HuH-7 (cell line): ENCODE measurements around the gene GABBR2.
"Not testable (repeated sequence)": the region's sequence is repeated elsewhere in the genome, so short reads cannot be mapped to it uniquely, and the experiment has no call there.

Source experiments
- DNase-seq: peaks from one replicate; pipeline ENCODE4 v3.0.0; 2011; ENCODE audit warnings: low spot score

GABBR2 gene

GRCh38 chr9:98593354-98594253 is 115.1 kb downstream of the GABBR2 start:
- no peak for DNase-seq

- DNase-seq: no peak
Observed at GRCh38 chr9:98591696-98592095, 117.0 kb downstream of the GABBR2 start.

GRCh38 chr9:98590101-98590500 is 118.6 kb downstream of the GABBR2 start:
- no peak for DNase-seq

- no peak for DNase-seq
Observed at GRCh38 chr9:98589102-98589501, 119.6 kb downstream of the GABBR2 start.

- DNase-seq: not testable (repeated sequence)
Observed at GRCh38 chr9:98584853-98585438, 123.8 kb downstream of the GABBR2 start.

- no peak for DNase-seq
Observed at GRCh38 chr9:98584059-98584458, 124.7 kb downstream of the GABBR2 start.

GRCh38 chr9:98583417-98583816 is 125.3 kb downstream of the GABBR2 start:
- no peak for DNase-seq

GRCh38 chr9:98580956-98581355 is 127.8 kb downstream of the GABBR2 start:
- DNase-seq: no peak

- DNase-seq: no peak
Observed at GRCh38 chr9:98579700-98580099, 129.0 kb downstream of the GABBR2 start.

GRCh38 chr9:98577446-98577845 is 131.3 kb downstream of the GABBR2 start:
- DNase-seq: no peak

GRCh38 chr9:98576859-98577258 is 131.9 kb downstream of the GABBR2 start:
- no peak for DNase-seq

GRCh38 chr9:98576354-98576753 is 132.4 kb downstream of the GABBR2 start:
- no peak for DNase-seq

GRCh38 chr9:98575379-98576346 is 133.1 kb downstream of the GABBR2 start:
- no peak for DNase-seq

- DNase-seq: no peak
Observed at GRCh38 chr9:98573749-98574278, 134.9 kb downstream of the GABBR2 start.

- no peak for DNase-seq
Observed at GRCh38 chr9:98572796-98573195, 135.9 kb downstream of the GABBR2 start.

- DNase-seq: no peak
Observed at GRCh38 chr9:98572054-98572627, 136.6 kb downstream of the GABBR2 start.

- DNase-seq: no peak
Observed at GRCh38 chr9:98571643-98572042, 137.1 kb downstream of the GABBR2 start.

- DNase-seq: no peak
Observed at GRCh38 chr9:98570663-98571440, 137.9 kb downstream of the GABBR2 start.

GRCh38 chr9:98570055-98570454 is 138.7 kb downstream of the GABBR2 start:
- no peak for DNase-seq

- DNase-seq: no peak
Observed at GRCh38 chr9:98569491-98569890, 139.2 kb downstream of the GABBR2 start.

- DNase-seq: no peak
Observed at GRCh38 chr9:98568909-98569469, 139.7 kb downstream of the GABBR2 start.
